Stimulated activated CD8-positive, alpha-beta memory T cell treated with anti-CD3 and anti-CD28 coated beads, Interleukin-2, amount 100 ng/mL, for 1 hour (primary cell): ENCODE measurements around the gene SLC36A2.
"Not testable (repeated sequence)": the region's sequence is repeated elsewhere in the genome, so short reads cannot be mapped to it uniquely, and the experiment has no call there.

Experiments used
- DNase-seq, 2 donors: peaks; one replicate each; pipeline ENCODE4 v3.0.0-alpha.2; 2020; ENCODE audit warnings: low read depth in 2 of 2

Gene SLC36A2

DNA sequence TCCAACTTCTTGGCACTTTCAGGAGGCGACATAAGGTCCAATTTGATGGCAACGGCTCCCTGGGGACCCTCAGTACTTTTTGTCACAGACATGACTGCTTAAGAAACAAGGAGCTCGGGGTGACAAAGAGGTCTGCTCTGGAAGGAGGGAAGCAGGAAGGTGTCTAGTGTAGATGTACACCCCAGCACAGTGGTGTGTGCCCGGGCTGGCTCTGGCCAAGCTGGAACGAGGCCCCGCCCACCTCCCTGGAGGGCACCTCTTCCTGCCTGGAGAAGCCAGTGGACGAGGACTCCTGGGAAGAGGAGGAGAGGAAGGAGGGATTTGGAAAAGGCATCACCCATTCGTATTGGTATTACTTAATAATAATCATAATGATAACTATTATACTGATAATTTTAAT lies at the start of gene SLC36A2:
Gene SLC36A2, minus strand, starts transcription at position 191 of the 400 bp plus-strand sequence. Its CDS starts 99 bp downstream, at position 92.
- no peak for DNase-seq

DNA sequence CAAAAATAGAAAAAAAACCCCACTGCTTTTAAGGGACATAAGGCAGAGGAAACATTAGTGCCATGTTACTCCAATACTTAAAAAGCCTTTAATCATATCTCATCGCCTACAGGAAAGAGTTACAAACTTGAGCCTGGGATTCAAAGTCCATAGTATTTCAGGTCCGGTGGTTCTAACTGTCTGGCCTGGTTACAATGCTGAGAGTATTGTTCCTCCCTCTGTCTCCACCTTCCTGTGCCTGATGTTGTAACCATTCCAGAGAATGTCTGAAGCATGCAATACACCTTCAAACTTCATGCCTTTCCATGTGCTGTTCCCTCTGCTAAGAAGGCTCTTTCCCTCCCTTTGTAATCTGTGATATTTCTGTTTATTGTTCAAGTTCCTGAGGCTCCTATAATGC lies 41.6 kb upstream of the SLC36A2 start:
- DNase-seq: no peak

DNA sequence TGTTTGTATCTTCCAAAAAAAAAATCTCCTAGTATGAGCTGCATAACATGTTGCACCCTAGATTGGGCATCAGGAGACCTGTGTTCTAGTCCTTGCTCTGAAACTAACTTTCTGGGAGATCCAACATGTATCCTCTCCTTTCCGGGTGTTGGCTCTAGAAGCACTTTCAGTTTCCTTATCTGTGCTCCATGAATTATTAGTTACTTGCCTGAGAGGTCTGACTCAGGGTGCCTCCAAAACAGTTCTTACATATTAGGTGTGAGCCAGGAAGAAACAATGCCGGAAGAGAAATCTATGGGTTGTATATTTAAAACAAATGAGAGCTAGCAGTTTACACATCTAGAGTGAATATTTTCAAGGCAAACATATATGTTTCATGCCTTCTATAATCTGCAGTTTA lies 36.7 kb upstream of the SLC36A2 start:
- DNase-seq: no peak

DNA sequence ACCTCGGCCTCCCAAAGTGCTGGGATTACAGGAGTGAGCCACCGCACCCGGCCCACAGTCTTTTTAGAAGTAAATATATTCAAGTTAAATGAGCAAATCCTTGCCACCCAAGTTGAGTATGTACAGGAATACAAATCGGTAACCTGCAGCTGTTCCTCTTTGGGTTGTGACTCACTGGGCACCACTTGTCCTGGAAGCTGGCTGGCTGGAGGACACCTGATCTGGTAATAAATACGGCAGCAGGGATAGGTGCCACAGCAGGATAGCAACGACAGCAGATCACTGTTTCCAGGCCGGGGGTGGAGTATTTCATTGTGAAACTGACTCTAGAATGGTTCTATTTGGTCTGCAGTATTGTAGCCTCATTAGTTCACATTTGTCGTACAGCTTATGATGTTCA lies 35.7 kb upstream of the SLC36A2 start:
- DNase-seq: no peak

DNA sequence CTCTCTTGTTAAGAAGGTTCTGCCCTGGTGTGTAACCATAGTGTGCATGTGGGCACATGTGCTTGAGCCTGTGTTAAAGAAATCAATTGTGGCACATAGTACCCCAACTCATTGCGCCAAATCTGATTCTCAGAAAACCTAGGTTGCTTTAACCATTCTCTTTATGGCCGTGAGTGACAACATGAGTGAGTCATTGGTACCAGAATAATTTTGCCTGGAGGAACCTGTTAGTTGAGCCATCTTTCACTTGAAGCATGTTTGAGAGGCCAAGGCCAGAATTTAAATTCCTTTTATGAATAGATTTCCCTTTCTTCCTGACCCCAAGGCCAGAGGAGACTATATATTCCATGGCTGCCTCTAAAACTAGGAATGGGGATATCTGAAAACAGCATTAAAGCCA lies 35.2 kb upstream of the SLC36A2 start:
- DNase-seq: no peak

DNA sequence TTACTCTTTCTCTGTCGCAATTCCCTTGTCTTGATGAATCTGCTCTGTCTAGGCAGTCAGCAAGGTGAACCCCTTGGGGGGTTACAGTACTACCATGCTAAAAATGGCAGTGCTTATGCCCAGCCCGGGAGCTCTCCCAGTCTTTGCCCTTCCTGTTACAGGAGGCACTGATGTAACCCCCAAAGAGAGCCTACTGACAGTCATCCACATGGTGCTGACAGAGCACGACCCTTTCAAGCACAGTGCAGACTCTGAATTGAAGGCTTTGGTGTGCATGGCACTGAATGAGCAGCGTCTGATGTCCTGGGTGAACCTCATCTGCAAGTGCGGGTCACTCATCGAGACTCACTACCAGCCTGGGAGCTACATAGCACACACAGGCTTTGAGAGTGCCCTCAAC lies 34.5 kb upstream of the SLC36A2 start:
- DNase-seq: no peak

DNA sequence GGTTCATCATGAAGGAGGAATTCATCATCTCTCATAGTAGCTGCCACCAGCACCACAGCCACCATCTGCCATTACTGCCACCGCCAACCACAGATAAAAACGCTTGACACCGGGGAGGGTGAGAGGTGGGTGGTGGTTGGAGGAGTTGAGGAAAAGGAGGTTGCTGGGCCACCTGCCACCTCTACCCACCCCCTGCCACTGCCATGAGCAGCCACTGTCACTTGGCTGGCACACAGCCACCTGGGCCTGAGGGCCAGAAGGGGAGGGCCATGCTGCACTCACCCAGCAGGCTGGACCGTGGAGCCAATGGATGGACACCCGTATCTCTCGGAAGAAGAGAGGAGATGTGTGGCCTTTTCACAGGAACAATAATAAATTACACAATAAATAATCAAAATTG lies 31.3 kb upstream of the SLC36A2 start:
- no peak for DNase-seq

DNA sequence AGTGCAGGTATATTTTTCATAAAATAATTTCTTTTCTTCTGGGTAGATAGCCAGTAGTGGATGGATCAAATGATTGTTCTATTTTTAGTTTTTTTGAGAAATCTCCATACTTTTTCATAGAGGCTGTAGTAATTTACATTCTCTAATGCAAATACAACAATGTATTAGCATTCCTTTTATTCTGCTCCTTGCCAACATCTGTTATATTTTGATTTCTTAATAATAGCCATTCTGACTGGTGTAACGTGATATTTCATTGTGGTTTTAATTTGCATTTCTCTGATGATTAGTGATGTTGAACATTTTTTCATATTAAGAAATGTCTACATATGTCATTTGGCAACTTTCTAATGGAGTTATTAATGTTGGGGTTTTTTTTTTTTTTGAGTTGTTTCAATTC lies 27.2 kb upstream of the SLC36A2 start:
- no peak for DNase-seq

DNA sequence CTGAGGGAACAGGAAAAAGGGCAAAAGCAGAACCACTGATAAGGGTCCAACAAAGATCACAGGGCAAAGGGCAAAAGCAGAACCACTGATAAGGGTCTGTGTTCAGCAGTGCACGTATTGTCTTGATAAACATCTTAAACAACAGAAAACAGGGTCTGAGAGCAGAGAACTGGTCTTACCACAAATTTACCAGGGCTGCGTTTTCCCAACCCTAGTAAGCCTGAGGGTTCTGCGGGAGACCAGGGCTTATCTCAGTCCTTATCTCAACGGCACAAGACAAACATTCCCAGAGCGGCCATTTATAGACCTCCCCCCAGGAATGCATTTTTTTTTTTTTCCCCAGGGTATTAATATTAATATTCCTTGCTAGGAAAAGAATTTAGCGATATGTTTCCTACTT lies 19.7 kb upstream of the SLC36A2 start:
- not testable (repeated sequence) for DNase-seq

DNA sequence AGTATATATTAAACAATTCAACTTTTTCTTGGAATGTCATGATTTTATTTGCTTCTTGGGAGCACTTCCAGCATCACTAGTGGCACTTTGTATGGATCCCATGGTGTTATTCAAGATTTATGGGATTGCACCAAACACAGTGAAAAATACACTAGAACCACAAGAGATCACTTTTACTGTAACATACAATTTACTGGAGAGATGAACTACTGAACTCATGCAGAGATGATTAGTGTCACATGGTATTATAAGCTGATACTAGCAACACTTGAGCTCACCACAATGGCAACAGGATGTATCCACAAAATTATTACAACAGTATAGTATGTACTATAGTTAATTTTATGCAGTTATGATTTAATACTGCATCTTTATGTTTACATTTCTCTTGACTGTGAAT lies 16.3 kb upstream of the SLC36A2 start:
- DNase-seq: no peak

DNA sequence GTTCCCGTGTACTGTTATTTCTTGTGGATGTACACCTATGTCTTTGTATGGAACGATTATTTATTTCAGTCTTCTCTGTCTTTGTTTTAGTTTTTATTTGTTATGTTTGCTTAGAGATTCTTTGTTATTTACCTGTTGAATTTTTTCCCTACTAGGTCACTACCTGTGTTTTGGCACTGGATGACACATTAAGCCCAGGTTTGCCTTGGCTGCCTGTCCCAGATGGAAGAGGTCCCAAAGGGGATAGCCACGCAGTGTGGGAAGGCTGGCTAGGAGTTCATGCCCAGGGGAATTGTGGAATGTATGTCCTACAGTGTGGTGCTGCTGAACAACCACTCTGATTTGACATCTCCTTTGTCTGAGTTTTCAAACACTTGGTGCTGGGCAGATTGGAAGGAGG lies 15.6 kb upstream of the SLC36A2 start:
- DNase-seq: no peak

DNA sequence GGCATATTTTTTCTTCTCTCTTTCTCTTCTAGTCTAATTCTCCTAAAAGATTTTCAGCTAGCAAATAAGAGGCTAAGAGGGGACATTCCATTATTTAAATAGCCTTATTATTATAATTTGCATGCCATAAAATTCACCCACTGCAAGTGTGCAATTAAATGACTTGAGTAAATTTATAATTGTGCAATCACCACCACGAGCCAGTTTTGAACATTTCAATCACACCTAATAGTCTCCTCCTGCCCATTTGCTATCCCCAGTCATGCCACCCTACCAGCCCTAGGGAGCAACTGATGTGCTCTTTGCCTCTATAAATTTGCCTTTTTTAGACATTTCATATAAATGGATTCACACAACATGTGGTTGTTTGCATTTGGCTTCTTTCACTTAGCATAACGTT lies 12.0 kb upstream of the SLC36A2 start:
- no peak for DNase-seq

DNA sequence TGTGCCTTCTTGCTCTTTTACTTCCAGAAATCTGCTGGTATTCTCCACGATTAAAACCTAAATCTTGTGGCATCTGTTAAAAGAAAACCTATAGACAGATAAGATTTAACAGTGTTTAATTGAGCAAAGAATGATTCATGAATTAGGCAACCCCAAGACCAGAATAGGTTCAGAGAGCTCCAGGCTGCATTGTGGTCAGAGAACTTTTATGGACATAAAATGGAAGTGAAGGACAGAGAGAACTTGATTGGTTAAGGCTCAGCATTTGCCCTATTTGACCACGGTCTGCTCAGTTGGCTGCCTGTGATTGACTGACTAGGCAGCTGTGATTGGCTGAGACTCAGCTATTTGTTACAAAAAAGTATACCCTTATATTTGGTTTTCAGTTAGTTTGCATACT lies 10.4 kb upstream of the SLC36A2 start:
- DNase-seq: no peak

DNA sequence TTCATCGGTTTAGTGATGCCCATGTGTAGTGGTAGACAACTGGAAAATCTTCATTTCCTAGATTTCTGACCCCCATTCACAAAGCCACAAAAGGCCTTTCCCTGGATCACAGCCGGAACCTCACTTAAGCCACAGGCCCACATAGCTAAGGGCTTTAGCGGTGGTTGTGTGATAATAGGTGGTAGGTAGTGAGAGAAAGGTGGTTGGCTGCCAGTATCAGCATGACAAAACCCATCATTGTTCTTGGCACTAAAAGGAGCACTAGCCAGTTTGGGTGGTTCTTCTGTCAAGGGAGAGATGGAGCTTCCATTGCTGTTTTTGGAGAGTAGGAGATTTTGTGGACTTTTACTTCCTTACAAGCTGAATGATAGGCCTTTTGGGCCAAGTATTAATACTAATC lies 9.7 kb upstream of the SLC36A2 start:
- DNase-seq: no peak

DNA sequence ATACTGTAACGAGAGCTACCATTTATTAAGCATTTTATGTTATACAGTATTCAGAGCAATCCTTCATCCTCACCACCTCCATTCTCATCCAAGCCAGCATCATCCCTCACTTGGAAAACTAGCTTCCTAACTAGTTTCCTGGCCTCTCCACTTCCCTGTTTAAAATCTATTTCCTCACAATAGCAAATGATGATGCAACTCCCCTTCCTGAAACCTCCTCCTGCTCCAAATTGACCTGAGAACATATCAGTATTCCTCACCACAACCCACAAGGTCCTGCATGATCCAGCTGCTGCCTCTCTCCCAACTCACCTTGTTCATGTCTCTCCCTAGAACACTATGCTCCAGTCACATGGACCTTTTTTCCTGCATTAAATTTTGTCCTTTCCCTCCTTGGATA lies 4.3 kb upstream of the SLC36A2 start:
- no peak for DNase-seq

DNA sequence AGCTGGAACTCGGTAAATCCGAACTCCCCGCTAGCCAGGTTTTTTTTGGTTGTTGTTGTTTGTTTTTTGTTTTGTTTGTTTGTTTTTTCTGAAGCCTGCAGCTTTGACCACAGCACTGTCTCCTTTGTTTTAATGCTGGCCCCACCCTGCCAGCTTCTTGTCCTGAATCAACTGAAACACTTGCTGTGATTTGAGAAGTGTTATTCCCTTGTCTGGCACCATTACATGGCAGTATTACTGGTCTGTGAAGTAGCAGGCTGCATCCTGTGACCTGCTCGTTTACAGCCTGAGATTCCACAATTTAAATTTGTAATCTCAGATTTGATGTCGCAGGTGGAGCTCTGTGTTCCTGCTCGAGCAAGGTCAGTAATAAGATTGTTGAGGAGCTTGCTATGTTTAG lies 1.4 kb upstream of the SLC36A2 start:
- DNase-seq: no peak

DNA sequence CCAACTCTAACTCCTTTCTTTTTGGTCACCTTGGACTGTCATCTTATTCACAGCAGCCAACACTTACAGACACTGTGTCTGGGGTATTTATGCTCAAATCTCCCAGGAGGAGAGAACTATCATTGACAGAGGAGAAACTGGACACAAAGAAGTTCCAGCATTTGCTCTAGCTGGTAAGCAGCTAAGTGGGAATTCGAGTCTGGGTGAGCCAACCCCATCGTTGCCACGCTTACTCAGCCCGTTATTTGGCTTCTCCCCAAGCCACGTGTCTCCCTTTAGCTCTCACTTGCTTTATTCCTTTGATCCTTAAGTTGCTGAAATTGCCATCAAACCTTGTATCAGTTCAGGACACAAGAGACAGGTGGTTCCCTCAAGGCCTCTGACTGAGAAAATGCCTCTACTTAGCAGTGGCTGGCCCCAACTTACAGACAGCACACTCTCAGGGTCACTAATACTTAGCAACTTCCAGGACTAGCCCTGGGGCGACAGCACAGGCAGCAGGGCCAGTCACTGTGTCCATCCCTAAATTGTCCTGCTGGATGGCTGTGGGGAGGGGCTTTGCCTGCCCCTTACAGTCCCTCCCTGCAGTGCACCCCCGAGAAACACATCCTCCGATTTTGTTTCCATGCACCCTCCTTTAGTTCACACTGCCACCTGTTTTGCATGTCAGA lies 1.4 kb downstream of the SLC36A2 start:
- DNase-seq: no peak

DNA sequence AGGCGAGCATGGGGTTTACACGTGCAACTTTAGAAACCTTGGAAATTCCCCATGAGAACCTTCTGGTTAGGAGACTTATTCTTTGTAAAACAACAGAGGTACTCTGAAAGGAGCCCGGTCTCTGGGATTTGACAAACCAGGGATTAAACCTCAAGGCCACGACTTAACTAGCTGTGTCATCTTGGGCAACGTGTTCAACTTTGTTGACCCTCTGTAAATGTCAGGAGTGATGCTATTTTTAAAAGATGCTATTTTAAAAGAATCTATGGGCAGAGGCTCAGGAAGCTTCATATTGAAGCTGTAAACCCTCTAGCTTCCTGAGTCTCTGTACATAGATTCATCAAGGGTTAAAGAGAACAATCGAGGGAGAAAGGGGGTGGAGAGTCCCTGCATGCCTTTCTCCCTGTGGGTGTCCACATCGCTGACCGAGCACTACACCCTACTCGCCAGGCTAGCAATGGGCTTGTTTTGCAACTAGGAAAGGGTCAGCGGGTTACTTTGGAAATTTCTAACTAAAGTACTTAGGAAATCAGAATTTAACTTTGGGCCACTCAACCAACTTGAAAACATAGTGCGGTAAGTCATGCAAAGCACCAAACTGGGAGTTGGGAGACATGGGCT lies 2.1 kb downstream of the SLC36A2 start:
- DNase-seq: no peak

DNA sequence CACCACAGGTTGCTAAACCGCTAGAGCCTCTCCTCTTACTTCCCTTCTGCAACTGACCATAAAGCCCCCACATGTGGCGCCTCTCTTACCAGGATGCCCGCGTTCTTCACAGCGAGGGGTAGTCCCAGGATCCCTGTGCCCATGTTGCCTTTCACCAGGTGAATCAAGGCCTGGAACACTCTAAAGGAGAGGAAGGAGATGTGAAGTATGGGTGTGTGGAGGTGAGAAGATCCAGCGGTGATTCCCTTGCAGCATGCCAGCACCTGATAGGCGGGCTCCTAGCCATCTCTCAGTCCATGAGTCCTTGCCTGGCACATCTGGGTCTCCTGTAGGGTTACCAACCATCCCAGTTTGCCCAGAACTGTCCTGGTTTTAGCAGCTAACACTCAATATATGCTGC lies 3.3 kb downstream of the SLC36A2 start:
- DNase-seq: no peak

DNA sequence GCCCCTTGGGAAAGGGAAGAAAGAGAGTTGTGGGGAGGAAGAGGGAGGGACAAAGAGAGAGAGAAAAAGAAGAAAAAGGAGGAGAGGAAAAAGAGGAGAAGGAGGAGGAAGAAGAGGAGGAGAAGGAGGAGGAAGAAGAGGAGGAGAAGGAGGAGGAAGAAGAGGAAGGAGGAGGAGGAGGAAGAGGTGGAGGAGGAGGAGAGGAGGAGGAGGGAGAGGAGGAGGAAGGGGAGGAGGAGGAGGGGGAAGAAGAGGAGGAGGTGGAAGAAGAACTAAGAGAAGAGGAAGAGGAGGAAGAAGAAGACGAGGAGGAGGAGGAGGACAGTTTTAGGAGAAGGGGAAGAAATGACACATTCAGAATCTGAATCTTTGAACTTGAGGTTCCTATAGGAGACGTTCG lies 7.4 kb downstream of the SLC36A2 start:
- no peak for DNase-seq

DNA sequence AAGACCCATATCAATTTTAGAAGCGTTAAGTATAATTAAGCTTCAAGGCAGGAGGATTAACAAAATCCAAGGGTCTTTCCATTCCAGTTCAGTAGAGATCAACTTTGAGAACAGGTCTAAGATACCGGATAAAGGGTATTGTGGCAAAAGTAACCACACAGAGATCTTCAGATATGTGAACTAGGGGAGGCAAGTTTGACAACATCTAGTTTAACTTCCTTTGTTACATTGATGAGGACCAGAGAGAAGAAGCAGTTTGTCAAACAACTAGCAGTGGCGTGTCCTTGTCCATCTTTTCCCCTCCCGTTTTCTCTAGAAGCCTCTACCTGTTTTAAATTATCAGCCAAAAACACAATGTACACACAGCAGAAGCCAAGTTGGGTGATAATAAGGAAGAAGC lies 8.6 kb downstream of the SLC36A2 start:
- DNase-seq: no peak

DNA sequence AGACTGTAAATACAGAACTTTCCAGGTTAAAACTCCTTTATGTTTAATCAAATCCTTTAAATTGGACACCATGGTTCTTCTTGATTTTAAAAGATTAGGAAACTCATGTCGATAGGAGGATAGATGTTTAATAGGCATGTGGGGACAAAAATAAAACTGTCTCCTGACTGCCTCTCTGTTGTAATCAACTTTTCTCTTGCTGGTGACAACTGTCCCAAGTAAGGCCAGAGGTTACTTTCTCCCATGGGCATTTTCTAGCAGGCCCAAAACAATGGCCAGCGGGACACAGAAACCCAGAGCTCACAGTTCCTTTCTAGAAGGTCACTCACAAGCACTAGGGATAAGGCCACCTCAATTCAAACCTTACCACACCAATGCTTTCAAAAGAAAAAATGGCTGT lies 14.5 kb downstream of the SLC36A2 start:
- no peak for DNase-seq

DNA sequence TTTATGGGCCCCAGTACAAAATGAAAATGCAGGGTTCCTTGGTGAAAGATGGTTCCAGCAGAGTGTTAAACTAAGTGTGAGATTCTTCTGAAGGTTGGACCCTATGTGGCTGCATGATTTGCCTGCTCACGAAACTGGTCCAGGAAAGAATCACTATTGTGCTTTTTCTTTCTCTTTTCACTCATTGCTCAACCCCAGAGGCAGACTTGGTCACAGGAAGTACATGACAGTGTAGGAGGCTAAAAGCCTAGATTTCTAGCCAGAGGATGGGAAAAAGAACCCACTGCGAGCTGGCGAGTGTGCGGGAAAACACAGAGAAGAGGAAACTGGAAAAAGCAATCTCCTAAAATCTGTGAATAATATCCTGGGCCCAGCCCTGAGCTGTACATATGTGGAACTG lies 18.6 kb downstream of the SLC36A2 start:
- no peak for DNase-seq

DNA sequence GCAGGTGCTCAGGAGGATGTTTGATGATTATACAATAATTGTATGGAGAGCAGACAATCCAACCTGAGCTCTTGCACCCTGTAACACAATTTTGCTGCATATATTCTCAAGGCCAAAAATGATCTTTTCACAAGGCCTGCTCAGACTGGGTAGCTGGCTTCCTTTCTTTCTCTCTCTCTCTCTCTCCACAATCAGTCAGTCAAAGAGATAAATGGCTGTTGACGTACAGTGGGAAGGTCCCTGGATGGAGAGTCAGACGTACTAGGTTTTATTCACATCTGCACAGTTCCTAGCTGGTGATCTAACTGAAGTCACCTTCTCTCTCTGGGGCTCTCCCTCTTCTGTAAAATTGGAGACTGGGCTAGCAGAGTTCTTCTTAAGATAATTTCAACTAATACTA lies 19.8 kb downstream of the SLC36A2 start:
- DNase-seq: no peak
